GM18519 (cell line): Measurements from ENCODE around the gene NFIA.
A peak's percentile ranks its signal among the peaks of the same experiment; 100 is the strongest.

ENCODE experiments used
- ATAC-seq: cut with Tn5 transposase; IDR thresholded peaks from one replicate; pipeline ENCODE4 v1.9.1; 2021; ENCODE audit warnings: mild to moderate bottlenecking, moderate library complexity; ENCODE audit not compliant: unreplicated experiment, low FRiP score

NFIA gene

GRCh38 chr1:61318319-61319125 is 236.2 kb downstream of the NFIA start:
- peak; percentile 100 for ATAC-seq

- no peak for ATAC-seq
These were observed 238.2 kb downstream of the NFIA start for GRCh38 chr1:61320575-61320974.

- ATAC-seq, result no peak
These were observed 239.8 kb downstream of the NFIA start for GRCh38 chr1:61322008-61322744.

- ATAC-seq, result no peak
These were observed 240.4 kb downstream of the NFIA start for GRCh38 chr1:61322769-61323168.

- ATAC-seq, result no peak
These were observed 241.4 kb downstream of the NFIA start for GRCh38 chr1:61323681-61324328.

- no peak for ATAC-seq
These were observed 244.4 kb downstream of the NFIA start for GRCh38 chr1:61326713-61327112.

- no peak for ATAC-seq
These were observed 245.1 kb downstream of the NFIA start for GRCh38 chr1:61327436-61327835.

GRCh38 chr1:61329556-61329955 is 247.2 kb downstream of the NFIA start:
- ATAC-seq, result no peak

GRCh38 chr1:61330018-61330417 is 247.7 kb downstream of the NFIA start:
- ATAC-seq, result no peak

GRCh38 chr1:61330571-61330970 is 248.2 kb downstream of the NFIA start:
- no peak for ATAC-seq

- peak; percentile 99 for ATAC-seq
These were observed 249.9 kb downstream of the NFIA start for GRCh38 chr1:61332196-61332753.

- no peak for ATAC-seq
These were observed 250.4 kb downstream of the NFIA start for GRCh38 chr1:61332796-61333195.

GRCh38 chr1:61334718-61335589 is 252.6 kb downstream of the NFIA start:
- no peak for ATAC-seq

- ATAC-seq, result no peak
These were observed 254.7 kb downstream of the NFIA start for GRCh38 chr1:61337037-61337436.

GRCh38 chr1:61337441-61337951 is 255.1 kb downstream of the NFIA start:
- no peak for ATAC-seq

- no peak for ATAC-seq
These were observed 255.9 kb downstream of the NFIA start for GRCh38 chr1:61337981-61338848.

GRCh38 chr1:61338899-61339298 is 256.5 kb downstream of the NFIA start:
- no peak for ATAC-seq

- ATAC-seq, result no peak
These were observed 259.1 kb downstream of the NFIA start for GRCh38 chr1:61341426-61341825.
